HepG2 (cell line): ENCODE results near the gene GABBR2. TPM values are rescaled to one million over a fixed set of nuclear protein-coding genes. Genes with fewer than 3 reads are reported as not detected.

Source experiments
- ATF1 ChIP-seq: IDR thresholded peaks from 2 replicates; pipeline ENCODE4 v1.6.1; 2016; ENCODE audit warnings: mild to moderate bottlenecking, control low read depth
- CENPX ChIP-seq: sonication (generic); formaldehyde crosslinking; IDR thresholded peaks from 2 replicates; pipeline ENCODE4 v1.9.0; 2021; ENCODE audit warnings: mild to moderate bottlenecking, missing genetic modification reagents, moderate library complexity
- IRF2 ChIP-seq: IDR thresholded peaks from 2 replicates; pipeline ENCODE4 v1.6.1; 2018; ENCODE audit warnings: missing genetic modification reagents, missing compliant biosample characterization
- ISX ChIP-seq: sonication (generic); formaldehyde crosslinking; conservative IDR thresholded peaks from 2 replicates; pipeline ENCODE4 v1.5.0; 2020; ENCODE audit warnings: missing genetic modification reagents
- KDM5A ChIP-seq: fragments of 200-600 bp; sonication (generic); IDR thresholded peaks from 2 replicates; pipeline ENCODE4 v1.7.0; 2018; ENCODE audit warnings: antibody characterized with exemption, mild to moderate bottlenecking, low read length, borderline replicate concordance
- KLF16 ChIP-seq, 2 experiments: sonication (generic) in 1 of 2; formaldehyde crosslinking in 1 of 2; IDR thresholded peaks; 2 replicates each; pipeline versions ENCODE4 v1.6.1 to v1.8.0; 2016 to 2023; ENCODE audit warnings: missing genetic modification reagents in 2 of 2, missing compliant biosample characterization in 1 of 2
- LCORL ChIP-seq, 2 experiments: fragments of 450-650 bp in 1 of 2; sonication (generic) in 1 of 2; formaldehyde crosslinking in 1 of 2; IDR thresholded peaks; 2 replicates each; pipeline versions ENCODE4 v1.5.0 to v1.6.1; 2017 to 2020; ENCODE audit warnings: antibody characterized with exemption in 1 of 2, missing genetic modification reagents in 1 of 2
- RNF2 ChIP-seq: fragments of 450-650 bp; conservative IDR thresholded peaks from 2 replicates; pipeline ENCODE4 v1.6.1; 2016; ENCODE audit warnings: low read depth
- SNAI1 ChIP-seq: sonication (generic); formaldehyde crosslinking; IDR thresholded peaks from 2 replicates; pipeline ENCODE4 v1.5.0; 2020; ENCODE audit warnings: mild to moderate bottlenecking, missing genetic modification reagents, borderline replicate concordance
- SOX13 ChIP-seq, 3 experiments: fragments of 450-650 bp in 1 of 3; sonication (generic) in 1 of 3; formaldehyde crosslinking in 1 of 3; IDR thresholded peaks in 2 of 3; conservative IDR thresholded peaks in 1 of 3; 2 replicates each; pipeline versions ENCODE4 v1.5.0 to v1.6.1; 2016 to 2020; ENCODE audit warnings: antibody characterized with exemption in 1 of 3, mild to moderate bottlenecking in 1 of 3, missing compliant biosample characterization in 1 of 3, missing genetic modification reagents in 1 of 3, moderate library complexity in 1 of 3
- SP5 ChIP-seq: IDR thresholded peaks from 2 replicates; pipeline ENCODE4 v1.6.1; 2016; ENCODE audit warnings: low read depth, borderline replicate concordance
- ZC3H4 ChIP-seq: sonication (generic); formaldehyde crosslinking; IDR thresholded peaks from 2 replicates; pipeline ENCODE4 v1.4.0; 2020; ENCODE audit warnings: missing genetic modification reagents, borderline replicate concordance
- ZKSCAN8 ChIP-seq: IDR thresholded peaks from 2 replicates; pipeline ENCODE4 v1.6.1; 2016; ENCODE audit warnings: borderline replicate concordance, missing genetic modification reagents, missing compliant biosample characterization
- ZMYM2 ChIP-seq: sonication (generic); formaldehyde crosslinking; IDR thresholded peaks from 2 replicates; pipeline ENCODE4 v1.8.0; 2022; ENCODE audit warnings: mild to moderate bottlenecking, missing genetic modification reagents
- ZMYM4 ChIP-seq: sonication (generic); formaldehyde crosslinking; IDR thresholded peaks from 2 replicates; pipeline ENCODE4 v1.8.1; 2023; ENCODE audit warnings: mild to moderate bottlenecking, missing genetic modification reagents
- ZNF3 ChIP-seq: IDR thresholded peaks from 2 replicates; pipeline ENCODE4 v1.7.0; 2017; ENCODE audit warnings: inconsistent platforms
- polyA plus RNA-seq, 8 experiments: library from polyadenylated mRNA; depleted of rRNA in 3 of 8; stranded (reverse) in 7 of 8; unstranded in 1 of 8; fragments of >200 nt; fragmentation: Illumina TruSeq in 4 of 8; extraction: Trizol in 4 of 8; gene quantifications; 2 replicates each; pipeline versions ENCODE4 v1.2.1 to v1.2.3, GENCODE V29; 2011 to 2016; ENCODE audit warnings: low read depth in 4 of 8, missing spikeins in 1 of 8, mixed read lengths in 1 of 8; ENCODE audit not compliant: insufficient read depth in 1 of 8
- total RNA-seq, 5 experiments: library from RNA; depleted of rRNA; stranded (reverse); fragments of >200 nt; fragmentation: Illumina TruSeq; extraction: Trizol; gene quantifications; 2 replicates each; pipeline ENCODE4 v1.2.3, GENCODE V29; 2016; ENCODE audit warnings: low read depth in 1 of 5
- TF ChIP-seq, protein P1 (sequence below): sonication (generic); formaldehyde crosslinking; IDR thresholded peaks from 2 replicates; pipeline ENCODE4 v1.4.0; 2020; ENCODE audit warnings: missing genetic modification reagents
- TF ChIP-seq, protein P2 (sequence below): sonication (generic); formaldehyde crosslinking; conservative IDR thresholded peaks from 2 replicates; pipeline ENCODE4 v1.8.1; 2023; ENCODE audit warnings: missing genetic modification reagents
- TF ChIP-seq, protein P3 (sequence below): sonication (generic); formaldehyde crosslinking; IDR thresholded peaks from 2 replicates; pipeline ENCODE4 v1.5.1; 2020; ENCODE audit warnings: mild to moderate bottlenecking, missing genetic modification reagents, borderline replicate concordance

GABBR2 gene
- total and polyA plus RNA-seq, 2 of the 13 experiments (the other 11 are each of a cell fraction or from before 2014, with no cell fraction given): 0.02 TPM; not detected in 1

DNA sequence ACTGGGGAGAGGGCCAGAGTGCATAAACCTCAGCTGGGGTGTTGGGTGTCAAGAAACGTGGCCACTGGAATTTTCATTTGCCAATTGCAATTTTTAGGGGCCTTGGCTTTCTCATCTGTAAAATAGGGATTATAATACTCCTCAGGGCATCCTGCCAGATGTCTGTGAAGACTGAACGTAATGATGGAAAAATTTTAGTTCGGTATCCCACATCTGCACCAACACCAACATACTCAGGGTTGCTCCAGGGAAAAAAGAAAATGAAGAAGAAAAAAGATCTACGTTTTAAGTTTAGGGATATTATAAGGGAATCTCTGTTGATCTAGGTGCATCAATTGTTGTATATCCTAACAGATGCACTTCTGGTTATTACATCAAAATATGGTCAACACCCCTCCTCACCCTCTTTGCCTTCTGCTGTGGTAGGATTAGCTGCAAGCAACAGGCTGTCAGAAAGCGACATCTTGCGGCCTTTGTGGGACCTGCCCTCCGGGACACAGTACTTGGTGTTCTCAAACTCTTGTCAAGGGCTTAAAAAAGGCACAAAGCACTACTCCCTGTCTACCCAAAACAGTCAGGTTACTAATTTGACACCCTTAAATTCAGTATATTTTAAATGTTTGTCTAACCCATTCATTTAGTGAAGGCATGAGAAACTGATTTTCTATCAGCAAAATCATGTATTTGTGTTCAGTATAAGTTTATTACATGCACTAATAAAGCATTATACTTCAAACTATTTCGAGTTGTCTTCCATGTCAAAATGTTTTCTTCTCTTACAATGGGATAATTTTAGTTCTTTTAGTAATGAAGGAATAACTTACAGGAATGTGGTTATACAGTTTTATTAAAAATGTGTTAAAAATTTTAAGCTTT lies 445.0 kb downstream of the GABBR2 start (continued):
- TF ChIP-seq, protein P1, sequence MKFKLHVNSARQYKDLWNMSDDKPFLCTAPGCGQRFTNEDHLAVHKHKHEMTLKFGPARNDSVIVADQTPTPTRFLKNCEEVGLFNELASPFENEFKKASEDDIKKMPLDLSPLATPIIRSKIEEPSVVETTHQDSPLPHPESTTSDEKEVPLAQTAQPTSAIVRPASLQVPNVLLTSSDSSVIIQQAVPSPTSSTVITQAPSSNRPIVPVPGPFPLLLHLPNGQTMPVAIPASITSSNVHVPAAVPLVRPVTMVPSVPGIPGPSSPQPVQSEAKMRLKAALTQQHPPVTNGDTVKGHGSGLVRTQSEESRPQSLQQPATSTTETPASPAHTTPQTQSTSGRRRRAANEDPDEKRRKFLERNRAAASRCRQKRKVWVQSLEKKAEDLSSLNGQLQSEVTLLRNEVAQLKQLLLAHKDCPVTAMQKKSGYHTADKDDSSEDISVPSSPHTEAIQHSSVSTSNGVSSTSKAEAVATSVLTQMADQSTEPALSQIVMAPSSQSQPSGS (CRISPR knock-in tag): no peak
- no peak for TF ChIP-seq ZNF3 (CRISPR knock-in tag)
- TF ChIP-seq ISX (CRISPR knock-in tag): no peak
- no peak for TF ChIP-seq SNAI1
- TF ChIP-seq, protein P2, sequence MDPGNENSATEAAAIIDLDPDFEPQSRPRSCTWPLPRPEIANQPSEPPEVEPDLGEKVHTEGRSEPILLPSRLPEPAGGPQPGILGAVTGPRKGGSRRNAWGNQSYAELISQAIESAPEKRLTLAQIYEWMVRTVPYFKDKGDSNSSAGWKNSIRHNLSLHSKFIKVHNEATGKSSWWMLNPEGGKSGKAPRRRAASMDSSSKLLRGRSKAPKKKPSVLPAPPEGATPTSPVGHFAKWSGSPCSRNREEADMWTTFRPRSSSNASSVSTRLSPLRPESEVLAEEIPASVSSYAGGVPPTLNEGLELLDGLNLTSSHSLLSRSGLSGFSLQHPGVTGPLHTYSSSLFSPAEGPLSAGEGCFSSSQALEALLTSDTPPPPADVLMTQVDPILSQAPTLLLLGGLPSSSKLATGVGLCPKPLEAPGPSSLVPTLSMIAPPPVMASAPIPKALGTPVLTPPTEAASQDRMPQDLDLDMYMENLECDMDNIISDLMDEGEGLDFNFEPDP (CRISPR knock-in tag): no peak
- no peak for TF ChIP-seq CENPX (CRISPR knock-in tag)
- TF ChIP-seq, protein P3, sequence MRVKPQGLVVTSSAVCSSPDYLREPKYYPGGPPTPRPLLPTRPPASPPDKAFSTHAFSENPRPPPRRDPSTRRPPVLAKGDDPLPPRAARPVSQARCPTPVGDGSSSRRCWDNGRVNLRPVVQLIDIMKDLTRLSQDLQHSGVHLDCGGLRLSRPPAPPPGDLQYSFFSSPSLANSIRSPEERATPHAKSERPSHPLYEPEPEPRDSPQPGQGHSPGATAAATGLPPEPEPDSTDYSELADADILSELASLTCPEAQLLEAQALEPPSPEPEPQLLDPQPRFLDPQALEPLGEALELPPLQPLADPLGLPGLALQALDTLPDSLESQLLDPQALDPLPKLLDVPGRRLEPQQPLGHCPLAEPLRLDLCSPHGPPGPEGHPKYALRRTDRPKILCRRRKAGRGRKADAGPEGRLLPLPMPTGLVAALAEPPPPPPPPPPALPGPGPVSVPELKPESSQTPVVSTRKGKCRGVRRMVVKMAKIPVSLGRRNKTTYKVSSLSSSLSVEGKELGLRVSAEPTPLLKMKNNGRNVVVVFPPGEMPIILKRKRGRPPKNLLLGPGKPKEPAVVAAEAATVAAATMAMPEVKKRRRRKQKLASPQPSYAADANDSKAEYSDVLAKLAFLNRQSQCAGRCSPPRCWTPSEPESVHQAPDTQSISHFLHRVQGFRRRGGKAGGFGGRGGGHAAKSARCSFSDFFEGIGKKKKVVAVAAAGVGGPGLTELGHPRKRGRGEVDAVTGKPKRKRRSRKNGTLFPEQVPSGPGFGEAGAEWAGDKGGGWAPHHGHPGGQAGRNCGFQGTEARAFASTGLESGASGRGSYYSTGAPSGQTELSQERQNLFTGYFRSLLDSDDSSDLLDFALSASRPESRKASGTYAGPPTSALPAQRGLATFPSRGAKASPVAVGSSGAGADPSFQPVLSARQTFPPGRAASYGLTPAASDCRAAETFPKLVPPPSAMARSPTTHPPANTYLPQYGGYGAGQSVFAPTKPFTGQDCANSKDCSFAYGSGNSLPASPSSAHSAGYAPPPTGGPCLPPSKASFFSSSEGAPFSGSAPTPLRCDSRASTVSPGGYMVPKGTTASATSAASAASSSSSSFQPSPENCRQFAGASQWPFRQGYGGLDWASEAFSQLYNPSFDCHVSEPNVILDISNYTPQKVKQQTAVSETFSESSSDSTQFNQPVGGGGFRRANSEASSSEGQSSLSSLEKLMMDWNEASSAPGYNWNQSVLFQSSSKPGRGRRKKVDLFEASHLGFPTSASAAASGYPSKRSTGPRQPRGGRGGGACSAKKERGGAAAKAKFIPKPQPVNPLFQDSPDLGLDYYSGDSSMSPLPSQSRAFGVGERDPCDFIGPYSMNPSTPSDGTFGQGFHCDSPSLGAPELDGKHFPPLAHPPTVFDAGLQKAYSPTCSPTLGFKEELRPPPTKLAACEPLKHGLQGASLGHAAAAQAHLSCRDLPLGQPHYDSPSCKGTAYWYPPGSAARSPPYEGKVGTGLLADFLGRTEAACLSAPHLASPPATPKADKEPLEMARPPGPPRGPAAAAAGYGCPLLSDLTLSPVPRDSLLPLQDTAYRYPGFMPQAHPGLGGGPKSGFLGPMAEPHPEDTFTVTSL: no peak
- no peak for TF ChIP-seq SP5 (CRISPR knock-in tag)
- TF ChIP-seq RNF2: no peak
- peak; percentile 54; the same call in 1 of the 2 replicates for TF ChIP-seq IRF2
- TF ChIP-seq LCORL (IDR thresholded peaks at IDR 0.05): no peak
- no peak for TF ChIP-seq LCORL (CRISPR knock-in tag; IDR thresholded peaks at IDR 0.05)
- TF ChIP-seq ATF1 (CRISPR knock-in tag): no peak
- TF ChIP-seq KDM5A: no peak
- no peak for TF ChIP-seq ZMYM4 (CRISPR knock-in tag)
- no peak for TF ChIP-seq ZMYM2
- TF ChIP-seq ZKSCAN8: 0 out of 2 replicates have a peak, but pooled peaks have one; percentile 35
- TF ChIP-seq KLF16 (CRISPR knock-in tag; IDR thresholded peaks at IDR 0.05): 0 out of 4 replicates have a peak, but pooled peaks of 1 of the 2 experiments have one; percentile 40
- no peak for TF ChIP-seq SOX13 (IDR thresholded peaks at IDR 0.05)
- TF ChIP-seq SOX13 (CRISPR knock-in tag; conservative IDR thresholded peaks at IDR 0.05 in 1 of 2, IDR thresholded peaks at IDR 0.05 in 1 of 2): 0 out of 4 replicates have a peak, but pooled peaks of 1 of the 2 experiments have one; percentile 10
- TF ChIP-seq ZC3H4 (CRISPR knock-in tag): no peak
